WTC11 (cell line): ENCODE measurements around the gene AIG1.

ENCODE experiments used
- ATF1 ChIP-seq: sonication (generic); formaldehyde crosslinking; IDR thresholded peaks from 2 replicates; pipeline ENCODE4 v1.8.1; 2023; ENCODE audit warnings: mild to moderate bottlenecking, moderate library complexity, missing genetic modification reagents
- ESRRA ChIP-seq: sonication (generic); formaldehyde crosslinking; IDR thresholded peaks from 2 replicates; pipeline ENCODE4 v1.8.1; 2022; ENCODE audit warnings: mild to moderate bottlenecking, missing genetic modification reagents, borderline replicate concordance
- FOXP1 ChIP-seq: sonication (generic); formaldehyde crosslinking; IDR thresholded peaks from 2 replicates; pipeline ENCODE4 v1.8.0; 2022; ENCODE audit warnings: missing genetic modification reagents, mild to moderate bottlenecking, moderate library complexity, borderline replicate concordance
- NFE2L1 ChIP-seq: sonication (generic); formaldehyde crosslinking; IDR thresholded peaks from 2 replicates; pipeline ENCODE4 v1.8.1; 2023; ENCODE audit warnings: missing genetic modification reagents
- NR3C1 ChIP-seq: sonication (generic); formaldehyde crosslinking; conservative IDR thresholded peaks from 2 replicates; pipeline ENCODE4 v1.8.1; 2023; ENCODE audit warnings: low read depth, mild to moderate bottlenecking, missing genetic modification reagents
- OVOL2 ChIP-seq: fragments of 250-450 bp; sonication (Bioruptor Pico); IDR thresholded peaks from 2 replicates; pipeline ENCODE4 v1.9.0; 2021; ENCODE audit warnings: mild to moderate bottlenecking, borderline replicate concordance
- TP53 ChIP-seq: sonication (generic); formaldehyde crosslinking; IDR thresholded peaks from 2 replicates; pipeline ENCODE4 v1.8.1; 2023; ENCODE audit warnings: mild to moderate bottlenecking, missing genetic modification reagents
- USF1 ChIP-seq: sonication (generic); formaldehyde crosslinking; IDR thresholded peaks from 2 replicates; pipeline ENCODE4 v1.8.0; 2022; ENCODE audit warnings: mild to moderate bottlenecking, missing genetic modification reagents
- TF ChIP-seq, protein P1 (sequence below): sonication (generic); formaldehyde crosslinking; IDR thresholded peaks from 2 replicates; pipeline ENCODE4 v1.8.1; 2022; ENCODE audit warnings: low read depth, mild to moderate bottlenecking, moderate library complexity, missing genetic modification reagents, borderline replicate concordance
- TF ChIP-seq, protein P2 (sequence below): sonication (generic); formaldehyde crosslinking; IDR thresholded peaks from 2 replicates; pipeline ENCODE4 v1.8.1; 2023; ENCODE audit warnings: mild to moderate bottlenecking, moderate library complexity, missing genetic modification reagents
- TF ChIP-seq, protein P3 (sequence below): sonication (generic); formaldehyde crosslinking; IDR thresholded peaks from 2 replicates; pipeline ENCODE4 v1.8.1; 2022; ENCODE audit warnings: low read depth, missing genetic modification reagents, borderline replicate concordance
- TF ChIP-seq, protein P4 (sequence below): fragments of 200-600 bp; IDR thresholded peaks from 2 replicates; pipeline ENCODE4 v1.8.0; 2022; ENCODE audit warnings: antibody characterized with exemption

DNA sequence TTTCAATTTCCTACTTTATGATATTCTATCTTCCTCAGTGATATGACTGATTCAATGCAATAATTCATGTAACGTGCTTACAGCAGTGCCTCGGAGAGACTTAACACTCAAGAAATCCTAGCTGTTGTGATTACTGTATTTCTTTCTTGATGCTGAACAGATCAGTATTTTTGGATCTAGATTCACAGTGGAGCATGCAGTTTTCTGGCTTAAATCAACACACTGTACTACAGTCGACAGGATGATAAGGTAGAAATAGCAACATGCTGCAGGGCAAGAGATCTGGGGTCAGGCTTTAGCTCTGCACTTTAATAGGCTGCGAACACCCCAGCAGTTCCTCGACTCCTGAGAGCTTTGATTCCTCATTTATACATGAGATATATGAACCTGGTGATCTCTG is 161.0 kb downstream of the AIG1 start:
- TF ChIP-seq, protein P1, sequence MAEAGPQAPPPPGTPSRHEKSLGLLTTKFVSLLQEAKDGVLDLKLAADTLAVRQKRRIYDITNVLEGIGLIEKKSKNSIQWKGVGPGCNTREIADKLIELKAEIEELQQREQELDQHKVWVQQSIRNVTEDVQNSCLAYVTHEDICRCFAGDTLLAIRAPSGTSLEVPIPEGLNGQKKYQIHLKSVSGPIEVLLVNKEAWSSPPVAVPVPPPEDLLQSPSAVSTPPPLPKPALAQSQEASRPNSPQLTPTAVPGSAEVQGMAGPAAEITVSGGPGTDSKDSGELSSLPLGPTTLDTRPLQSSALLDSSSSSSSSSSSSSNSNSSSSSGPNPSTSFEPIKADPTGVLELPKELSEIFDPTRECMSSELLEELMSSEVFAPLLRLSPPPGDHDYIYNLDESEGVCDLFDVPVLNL (CRISPR knock-in tag): no peak
- no peak for TF ChIP-seq NR3C1 (CRISPR knock-in tag)
- TF ChIP-seq USF1 (CRISPR knock-in tag): no peak
- TF ChIP-seq, protein P2, sequence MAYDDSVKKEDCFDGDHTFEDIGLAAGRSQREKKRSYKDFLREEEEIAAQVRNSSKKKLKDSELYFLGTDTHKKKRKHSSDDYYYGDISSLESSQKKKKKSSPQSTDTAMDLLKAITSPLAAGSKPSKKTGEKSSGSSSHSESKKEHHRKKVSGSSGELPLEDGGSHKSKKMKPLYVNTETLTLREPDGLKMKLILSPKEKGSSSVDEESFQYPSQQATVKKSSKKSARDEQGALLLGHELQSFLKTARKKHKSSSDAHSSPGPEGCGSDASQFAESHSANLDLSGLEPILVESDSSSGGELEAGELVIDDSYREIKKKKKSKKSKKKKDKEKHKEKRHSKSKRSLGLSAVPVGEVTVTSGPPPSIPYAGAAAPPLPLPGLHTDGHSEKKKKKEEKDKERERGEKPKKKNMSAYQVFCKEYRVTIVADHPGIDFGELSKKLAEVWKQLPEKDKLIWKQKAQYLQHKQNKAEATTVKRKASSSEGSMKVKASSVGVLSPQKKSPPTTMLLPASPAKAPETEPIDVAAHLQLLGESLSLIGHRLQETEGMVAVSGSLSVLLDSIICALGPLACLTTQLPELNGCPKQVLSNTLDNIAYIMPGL: no peak
- TF ChIP-seq, protein P3, sequence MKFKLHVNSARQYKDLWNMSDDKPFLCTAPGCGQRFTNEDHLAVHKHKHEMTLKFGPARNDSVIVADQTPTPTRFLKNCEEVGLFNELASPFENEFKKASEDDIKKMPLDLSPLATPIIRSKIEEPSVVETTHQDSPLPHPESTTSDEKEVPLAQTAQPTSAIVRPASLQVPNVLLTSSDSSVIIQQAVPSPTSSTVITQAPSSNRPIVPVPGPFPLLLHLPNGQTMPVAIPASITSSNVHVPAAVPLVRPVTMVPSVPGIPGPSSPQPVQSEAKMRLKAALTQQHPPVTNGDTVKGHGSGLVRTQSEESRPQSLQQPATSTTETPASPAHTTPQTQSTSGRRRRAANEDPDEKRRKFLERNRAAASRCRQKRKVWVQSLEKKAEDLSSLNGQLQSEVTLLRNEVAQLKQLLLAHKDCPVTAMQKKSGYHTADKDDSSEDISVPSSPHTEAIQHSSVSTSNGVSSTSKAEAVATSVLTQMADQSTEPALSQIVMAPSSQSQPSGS (CRISPR knock-in tag): no peak
- TF ChIP-seq, protein P4, sequence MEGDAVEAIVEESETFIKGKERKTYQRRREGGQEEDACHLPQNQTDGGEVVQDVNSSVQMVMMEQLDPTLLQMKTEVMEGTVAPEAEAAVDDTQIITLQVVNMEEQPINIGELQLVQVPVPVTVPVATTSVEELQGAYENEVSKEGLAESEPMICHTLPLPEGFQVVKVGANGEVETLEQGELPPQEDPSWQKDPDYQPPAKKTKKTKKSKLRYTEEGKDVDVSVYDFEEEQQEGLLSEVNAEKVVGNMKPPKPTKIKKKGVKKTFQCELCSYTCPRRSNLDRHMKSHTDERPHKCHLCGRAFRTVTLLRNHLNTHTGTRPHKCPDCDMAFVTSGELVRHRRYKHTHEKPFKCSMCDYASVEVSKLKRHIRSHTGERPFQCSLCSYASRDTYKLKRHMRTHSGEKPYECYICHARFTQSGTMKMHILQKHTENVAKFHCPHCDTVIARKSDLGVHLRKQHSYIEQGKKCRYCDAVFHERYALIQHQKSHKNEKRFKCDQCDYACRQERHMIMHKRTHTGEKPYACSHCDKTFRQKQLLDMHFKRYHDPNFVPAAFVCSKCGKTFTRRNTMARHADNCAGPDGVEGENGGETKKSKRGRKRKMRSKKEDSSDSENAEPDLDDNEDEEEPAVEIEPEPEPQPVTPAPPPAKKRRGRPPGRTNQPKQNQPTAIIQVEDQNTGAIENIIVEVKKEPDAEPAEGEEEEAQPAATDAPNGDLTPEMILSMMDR: no peak
- TF ChIP-seq TP53 (CRISPR knock-in tag): no peak
- TF ChIP-seq ESRRA (CRISPR knock-in tag): no peak
- TF ChIP-seq NFE2L1 (CRISPR knock-in tag): no peak
- TF ChIP-seq FOXP1 (CRISPR knock-in tag): no peak
- TF ChIP-seq OVOL2 (CRISPR knock-in tag): no peak
- TF ChIP-seq ATF1 (CRISPR knock-in tag): no peak
